ENCODE results near the gene SLC25A23. TPM values are rescaled to one million over a fixed set of nuclear protein-coding genes. Genes with fewer than 3 reads are reported as not detected.

The SLC25A23 gene
- total and polyA plus RNA-seq, 9 of the 15 experiments (the other 6 are each of a cell fraction or from before 2014, with no cell fraction given): 6.1 to 72.0 (median 26.6) TPM

- TF ChIP-seq MCM7 (IDR thresholded peaks at IDR 0.05) (no peak), POLR2G (IDR thresholded peaks at IDR 0.05; ENCODE audit: low read depth, low read length) (0 out of 2 replicates have a peak, but pooled peaks have one; percentile 20), ZNF324 (CRISPR knock-in tag; IDR thresholded peaks at IDR 0.05) (peak; percentile 100), RBFOX2 (IDR thresholded peaks at IDR 0.05; ENCODE audit: low read depth, low read length) (peak; percentile 32; the same call in 1 of the 2 replicates), ILF3 (IDR thresholded peaks at IDR 0.05; ENCODE audit: borderline replicate concordance) (no peak), RAD21 (CRISPR knock-in tag; conservative IDR thresholded peaks at IDR 0.05 in 1 of 2, IDR thresholded peaks at IDR 0.05 in 1 of 2) (no peak), SIN3B (IDR thresholded peaks at IDR 0.05; ENCODE audit: low read depth) (no peak), CBX5 (IDR thresholded peaks at IDR 0.05; ENCODE audit: borderline replicate concordance, low read depth) (peak; percentile 82), ZNF280A (IDR thresholded peaks at IDR 0.05; ENCODE audit: low read depth, partially characterized antibody) (peak; percentile 90), DNMT1 (IDR thresholded peaks at IDR 0.05) (no peak), CBX3 (IDR thresholded peaks at IDR 0.05; ENCODE audit: borderline replicate concordance in 1 of 2, low read length in 2 of 2) (peak in 1 of 2 experiments; percentile 93; a peak in 2 of 3 replicates), THRAP3 (IDR thresholded peaks at IDR 0.05; ENCODE audit: borderline replicate concordance) (no peak), ZC3H11A (IDR thresholded peaks at IDR 0.05; ENCODE audit: low read depth, low read length) (no peak), TRIM28 (IDR thresholded peaks at IDR 0.05) (peak; percentile 92), HDAC6 (IDR thresholded peaks at IDR 0.05; ENCODE audit: low read depth, low read length) (no peak)
- ChIA-PET POLR2A (no interaction called here), CTCF (ENCODE audit: low intra/inter-chr PET ratio) (no interaction called here)
- FAIRE-seq (no peak), DNase-seq (ENCODE audit: extremely low read depth in 1 of 4, low spot score in 3 of 4) (peak in 1 of 4 experiments; percentile 40), ATAC-seq (no peak)
- H3K4me2 ChIP-seq (ENCODE audit: insufficient read depth, low read length): no peak overlapping the region
- WGBS (ENCODE audit: insufficient coverage, low coverage, missing lambda C conversion rate): 97% methylated on average over 9 of the region's 11 CpGs
- H3K79me2 ChIP-seq (ENCODE audit: control insufficient read depth, insufficient read depth, low read length): peaks cover 12% of the 10 kb centered on the region
- BruUV-seq (replicated peaks): no TSS peak
- peaks cover 15 to 16% of the 10 kb centered on the region in 2 experiments; a peak in 4 of 5 replicates for H3K4me1 ChIP-seq (replicated peaks in 1 of 2; ENCODE audit: control insufficient read depth in 2 of 2, insufficient read depth in 2 of 2, low read length in 2 of 2)
- in situ Hi-C loops (cut with MboI) (no loop called here), intact Hi-C loops (cut with micrococcal nuclease) (no loop called here)
- peaks cover 66% of the 10 kb centered on the region for H3K36me3 ChIP-seq (ENCODE audit: control insufficient read depth, insufficient read depth, low read length)
- H4K20me1 ChIP-seq (replicated peaks; ENCODE audit: control insufficient read depth, insufficient read depth, low read length): no peaks in the 10 kb centered on the region
- no peaks in the 10 kb centered on the region for H3K9me1 ChIP-seq (ENCODE audit: control insufficient read depth, insufficient read depth, low read length)
- no peak overlapping the region for H2AFZ ChIP-seq (ENCODE audit: low read depth, low read length)
- H3K27ac ChIP-seq (ENCODE audit: extremely low read depth, low read depth, low read length): no peak overlapping the region
- peaks cover 24% of the 10 kb centered on the region for H3K9me3 ChIP-seq (replicated peaks; ENCODE audit: control insufficient read depth, insufficient read depth, low read depth, low read length)
- H3K9ac ChIP-seq (ENCODE audit: insufficient read depth in 1 of 2, low read depth in 2 of 2, low read length in 2 of 2): no peak overlapping the region
- H3K27me3 ChIP-seq (ENCODE audit: control insufficient read depth in 2 of 2, insufficient read depth in 2 of 2, low read length in 2 of 2): no peaks in the 10 kb centered on the region
- H3K4me3 ChIP-seq: no peak overlapping the region
Measured at GRCh38 chr19:6453951-6454565, 5.5 kb downstream of the SLC25A23 start.

All from K562 (cell line).